Ishikawa (cell line): ENCODE results near the gene CNTN1.

ENCODE experiments used
- EGR1 ChIP-seq: IDR thresholded peaks from 2 replicates; pipeline ENCODE4 v1.6.1; 2012
- TAF1 ChIP-seq: IDR thresholded peaks from 2 replicates; pipeline ENCODE4 v1.6.1; 2012; ENCODE audit warnings: low read depth, mild to moderate bottlenecking
- TCF12 ChIP-seq: IDR thresholded peaks from 2 replicates; pipeline ENCODE4 v1.6.1; 2012; ENCODE audit warnings: low read depth

DNA sequence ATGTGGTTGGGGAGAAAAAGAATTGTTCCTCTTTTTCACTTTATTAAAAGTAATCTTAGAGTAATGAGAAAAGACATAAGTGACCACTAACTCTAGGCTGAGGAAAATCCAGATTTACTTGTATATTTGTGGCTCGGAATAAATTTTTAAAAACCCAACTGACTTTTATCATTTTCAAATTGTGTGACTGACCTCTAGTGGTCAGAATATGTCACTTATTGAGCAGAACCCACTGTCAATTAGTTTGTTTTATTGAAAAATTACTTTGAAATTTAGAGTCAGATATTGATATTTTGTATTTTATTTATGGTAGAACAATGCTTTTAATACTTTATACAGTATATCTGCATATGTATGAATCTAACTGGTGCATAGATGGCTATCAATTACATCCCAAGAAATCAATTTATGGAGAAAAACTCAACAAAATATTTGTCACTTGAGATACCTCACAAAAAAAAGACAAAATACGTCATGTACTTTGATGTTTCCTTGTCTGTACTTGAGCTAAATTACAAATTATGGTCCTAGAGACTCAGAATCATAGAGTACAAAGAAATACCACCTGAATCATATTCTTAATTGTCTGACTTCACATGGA lies 229.4 kb downstream of the CNTN1 start:
- TF ChIP-seq TAF1 (no peak), TCF12 (no peak), EGR1 (no peak)
